ENCODE measurements around the gene TRPC4.

Gene TRPC4

GRCh38 chr13:37701972-37702371, 167.6 kb downstream of the TRPC4 start:
- no peaks in the 10 kb centered on the region for H3F3A ChIP-seq (ENCODE audit: low read depth)
- H3K79me2 ChIP-seq (ENCODE audit: insufficient read depth, low read length) = no peaks in the 10 kb centered on the region
- no peak overlapping the region for H2AFZ ChIP-seq (ENCODE audit: low read length)
- no peaks in the 10 kb centered on the region for H3K4me1 ChIP-seq (ENCODE audit: insufficient read depth, low read length, poor library complexity, severe bottlenecking)
- no peaks in the 10 kb centered on the region for H3K36me3 ChIP-seq (ENCODE audit: insufficient read depth, low read length)
- no peak overlapping the region for H3K9ac ChIP-seq (ENCODE audit: low read depth, low read length, poor library complexity, severe bottlenecking)
- H3K27me3 ChIP-seq (ENCODE audit: insufficient read depth, low read length, poor library complexity, severe bottlenecking) = no peaks in the 10 kb centered on the region
- no peaks in the 10 kb centered on the region for H4K20me1 ChIP-seq (ENCODE audit: insufficient read depth, low read length, poor library complexity, severe bottlenecking)
- TF ChIP-seq EZH2phosphoT487 (IDR thresholded peaks at IDR 0.05; ENCODE audit: borderline replicate concordance) (no peak), CTCF (conservative IDR thresholded peaks at IDR 0.05; ENCODE audit: low read length) (no peak)
- no peaks in the 10 kb centered on the region for H3K9me3 ChIP-seq (ENCODE audit: insufficient read depth, low read depth, low read length)
- H3K9me2 ChIP-seq (replicated peaks; ENCODE audit: low read depth, low read length) = no peaks in the 10 kb centered on the region
- no peak overlapping the region for H3K4me3 ChIP-seq (ENCODE audit: low read length, poor library complexity, severe bottlenecking)
- H3K4me2 ChIP-seq (ENCODE audit: low read depth, low read length, poor library complexity, severe bottlenecking) = no peak overlapping the region

GRCh38 chr13:37701306-37701705, 168.3 kb downstream of the TRPC4 start:
- TF ChIP-seq EZH2phosphoT487 (IDR thresholded peaks at IDR 0.05; ENCODE audit: borderline replicate concordance) = no peak
- TF ChIP-seq CTCF (conservative IDR thresholded peaks at IDR 0.05; ENCODE audit: low read length) = no peak
- Histone ChIP-seq H4K20me1 (ENCODE audit: insufficient read depth, low read length, poor library complexity, severe bottlenecking) (no peaks in the 10 kb centered on the region), H3K4me1 (ENCODE audit: insufficient read depth, low read length, poor library complexity, severe bottlenecking) (no peaks in the 10 kb centered on the region), H3K36me3 (ENCODE audit: insufficient read depth, low read length) (no peaks in the 10 kb centered on the region), H3K27me3 (ENCODE audit: insufficient read depth, low read length, poor library complexity, severe bottlenecking) (no peaks in the 10 kb centered on the region), H3K4me3 (ENCODE audit: low read length, poor library complexity, severe bottlenecking) (no peak overlapping the region), H3K9ac (ENCODE audit: low read depth, low read length, poor library complexity, severe bottlenecking) (no peak overlapping the region), H3K9me2 (replicated peaks; ENCODE audit: low read depth, low read length) (no peaks in the 10 kb centered on the region), H2AFZ (ENCODE audit: low read length) (no peak overlapping the region), H3K9me3 (ENCODE audit: insufficient read depth, low read depth, low read length) (no peaks in the 10 kb centered on the region), H3K79me2 (ENCODE audit: insufficient read depth, low read length) (no peaks in the 10 kb centered on the region), H3K4me2 (ENCODE audit: low read depth, low read length, poor library complexity, severe bottlenecking) (no peak overlapping the region), H3F3A (ENCODE audit: low read depth) (no peaks in the 10 kb centered on the region)

GRCh38 chr13:37700887-37701286, 168.7 kb downstream of the TRPC4 start:
- no peak overlapping the region for H3K4me2 ChIP-seq (ENCODE audit: low read depth, low read length, poor library complexity, severe bottlenecking)
- H3K9me2 ChIP-seq (replicated peaks; ENCODE audit: low read depth, low read length) = no peaks in the 10 kb centered on the region
- no peak overlapping the region for H3K9ac ChIP-seq (ENCODE audit: low read depth, low read length, poor library complexity, severe bottlenecking)
- no peaks in the 10 kb centered on the region for H3K79me2 ChIP-seq (ENCODE audit: insufficient read depth, low read length)
- H3K9me3 ChIP-seq (ENCODE audit: insufficient read depth, low read depth, low read length) = no peaks in the 10 kb centered on the region
- no peaks in the 10 kb centered on the region for H3K36me3 ChIP-seq (ENCODE audit: insufficient read depth, low read length)
- no peaks in the 10 kb centered on the region for H4K20me1 ChIP-seq (ENCODE audit: insufficient read depth, low read length, poor library complexity, severe bottlenecking)
- no peaks in the 10 kb centered on the region for H3K27me3 ChIP-seq (ENCODE audit: insufficient read depth, low read length, poor library complexity, severe bottlenecking)
- no peaks in the 10 kb centered on the region for H3F3A ChIP-seq (ENCODE audit: low read depth)
- no peak overlapping the region for H3K4me3 ChIP-seq (ENCODE audit: low read length, poor library complexity, severe bottlenecking)
- no peak overlapping the region for H2AFZ ChIP-seq (ENCODE audit: low read length)
- H3K4me1 ChIP-seq (ENCODE audit: insufficient read depth, low read length, poor library complexity, severe bottlenecking) = no peaks in the 10 kb centered on the region
- TF ChIP-seq EZH2phosphoT487 (IDR thresholded peaks at IDR 0.05; ENCODE audit: borderline replicate concordance) (no peak), CTCF (conservative IDR thresholded peaks at IDR 0.05; ENCODE audit: low read length) (no peak)
